HepG2 (cell line): ENCODE results near the gene SORL1-AS1.

Experiments
- ASH2L ChIP-seq: fragments of 300-600, 200-600 bp; sonication (generic); IDR thresholded peaks from 2 replicates; pipeline ENCODE4 v1.7.0; 2017; ENCODE audit warnings: low read depth, mild to moderate bottlenecking, moderate library complexity, mixed read lengths, low read length; ENCODE audit not compliant: insufficient read length
- JUND ChIP-seq: sonication (generic); formaldehyde crosslinking; IDR thresholded peaks from 2 replicates; pipeline ENCODE4 v1.8.0; 2022; ENCODE audit warnings: mild to moderate bottlenecking, missing genetic modification reagents
- MZF1 ChIP-seq: sonication (generic); formaldehyde crosslinking; IDR thresholded peaks from 2 replicates; pipeline ENCODE4 v1.8.1; 2023; ENCODE audit warnings: mild to moderate bottlenecking, missing genetic modification reagents, borderline replicate concordance
- NFATC3 ChIP-seq: sonication (generic); formaldehyde crosslinking; IDR thresholded peaks from 2 replicates; pipeline ENCODE4 v1.5.1; 2020; ENCODE audit warnings: mild to moderate bottlenecking, missing genetic modification reagents
- NFIC ChIP-seq: IDR thresholded peaks from 2 replicates; pipeline ENCODE4 v1.6.1; 2012; ENCODE audit warnings: mild to moderate bottlenecking, low read length, inconsistent platforms
- NR2C2 ChIP-seq: sonication (generic); formaldehyde crosslinking; IDR thresholded peaks from 2 replicates; pipeline ENCODE4 v1.4.0; 2020; ENCODE audit warnings: missing genetic modification reagents, mild to moderate bottlenecking, moderate library complexity, borderline replicate concordance
- POLR2AphosphoS5 ChIP-seq: IDR thresholded peaks from 2 replicates; pipeline ENCODE4 v1.6.1; 2012; ENCODE audit warnings: low read depth, low read length
- RBM39 ChIP-seq: fragments of 200-400 bp; formaldehyde crosslinking; IDR thresholded peaks from one replicate; pipeline ENCODE4 v1.6.1; 2018; ENCODE audit warnings: antibody characterized with exemption, mild to moderate bottlenecking, low read depth, low read length; ENCODE audit not compliant: poor library complexity, severe bottlenecking
- SMAD1 ChIP-seq: sonication (generic); formaldehyde crosslinking; IDR thresholded peaks from 2 replicates; pipeline ENCODE4 v1.4.0; 2020; ENCODE audit warnings: missing genetic modification reagents, low read depth, mild to moderate bottlenecking, borderline replicate concordance
- TGIF2 ChIP-seq: IDR thresholded peaks from 2 replicates; pipeline ENCODE4 v1.6.1; 2016; ENCODE audit warnings: control low read depth, missing compliant biosample characterization
- TF ChIP-seq, protein P1 (sequence below): sonication (generic); formaldehyde crosslinking; IDR thresholded peaks from 2 replicates; pipeline ENCODE4 v1.5.1; 2020; ENCODE audit warnings: mild to moderate bottlenecking, missing genetic modification reagents, borderline replicate concordance
- TF ChIP-seq, protein P2 (sequence below): sonication (generic); formaldehyde crosslinking; IDR thresholded peaks from 2 replicates; pipeline ENCODE4 v1.5.0; 2020; ENCODE audit warnings: mild to moderate bottlenecking, missing genetic modification reagents, moderate library complexity

DNA sequence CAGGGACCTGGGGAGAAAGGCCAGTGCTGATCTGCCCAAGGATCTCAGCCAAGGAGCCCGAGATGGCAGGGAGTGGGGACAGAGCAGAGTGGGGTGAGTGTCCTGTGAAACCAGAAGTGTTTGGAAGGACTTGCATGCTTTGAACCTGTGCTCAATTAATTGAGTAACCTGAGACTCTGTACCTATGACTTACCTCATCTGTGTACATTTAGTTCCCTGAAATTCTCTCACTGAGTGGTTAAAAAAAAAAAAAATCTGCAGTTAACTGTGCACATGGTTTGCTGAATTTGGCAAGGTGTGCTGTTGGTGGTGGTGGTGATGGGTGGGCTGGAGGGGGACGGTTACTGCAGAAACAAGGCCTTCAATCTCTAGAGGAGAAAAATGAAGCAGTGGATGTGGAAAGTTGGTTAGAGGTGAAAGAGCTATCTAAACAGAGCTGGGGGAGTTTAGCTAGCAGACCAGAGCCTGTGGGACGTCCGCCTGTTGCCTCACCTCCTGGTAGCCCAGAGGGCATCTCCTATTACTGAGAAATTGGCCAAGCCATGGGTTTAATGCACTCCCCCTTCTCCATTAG is 8.3 kb upstream of the SORL1-AS1 start:
- TF ChIP-seq NFIC, result no peak
- TF ChIP-seq, protein P1, sequence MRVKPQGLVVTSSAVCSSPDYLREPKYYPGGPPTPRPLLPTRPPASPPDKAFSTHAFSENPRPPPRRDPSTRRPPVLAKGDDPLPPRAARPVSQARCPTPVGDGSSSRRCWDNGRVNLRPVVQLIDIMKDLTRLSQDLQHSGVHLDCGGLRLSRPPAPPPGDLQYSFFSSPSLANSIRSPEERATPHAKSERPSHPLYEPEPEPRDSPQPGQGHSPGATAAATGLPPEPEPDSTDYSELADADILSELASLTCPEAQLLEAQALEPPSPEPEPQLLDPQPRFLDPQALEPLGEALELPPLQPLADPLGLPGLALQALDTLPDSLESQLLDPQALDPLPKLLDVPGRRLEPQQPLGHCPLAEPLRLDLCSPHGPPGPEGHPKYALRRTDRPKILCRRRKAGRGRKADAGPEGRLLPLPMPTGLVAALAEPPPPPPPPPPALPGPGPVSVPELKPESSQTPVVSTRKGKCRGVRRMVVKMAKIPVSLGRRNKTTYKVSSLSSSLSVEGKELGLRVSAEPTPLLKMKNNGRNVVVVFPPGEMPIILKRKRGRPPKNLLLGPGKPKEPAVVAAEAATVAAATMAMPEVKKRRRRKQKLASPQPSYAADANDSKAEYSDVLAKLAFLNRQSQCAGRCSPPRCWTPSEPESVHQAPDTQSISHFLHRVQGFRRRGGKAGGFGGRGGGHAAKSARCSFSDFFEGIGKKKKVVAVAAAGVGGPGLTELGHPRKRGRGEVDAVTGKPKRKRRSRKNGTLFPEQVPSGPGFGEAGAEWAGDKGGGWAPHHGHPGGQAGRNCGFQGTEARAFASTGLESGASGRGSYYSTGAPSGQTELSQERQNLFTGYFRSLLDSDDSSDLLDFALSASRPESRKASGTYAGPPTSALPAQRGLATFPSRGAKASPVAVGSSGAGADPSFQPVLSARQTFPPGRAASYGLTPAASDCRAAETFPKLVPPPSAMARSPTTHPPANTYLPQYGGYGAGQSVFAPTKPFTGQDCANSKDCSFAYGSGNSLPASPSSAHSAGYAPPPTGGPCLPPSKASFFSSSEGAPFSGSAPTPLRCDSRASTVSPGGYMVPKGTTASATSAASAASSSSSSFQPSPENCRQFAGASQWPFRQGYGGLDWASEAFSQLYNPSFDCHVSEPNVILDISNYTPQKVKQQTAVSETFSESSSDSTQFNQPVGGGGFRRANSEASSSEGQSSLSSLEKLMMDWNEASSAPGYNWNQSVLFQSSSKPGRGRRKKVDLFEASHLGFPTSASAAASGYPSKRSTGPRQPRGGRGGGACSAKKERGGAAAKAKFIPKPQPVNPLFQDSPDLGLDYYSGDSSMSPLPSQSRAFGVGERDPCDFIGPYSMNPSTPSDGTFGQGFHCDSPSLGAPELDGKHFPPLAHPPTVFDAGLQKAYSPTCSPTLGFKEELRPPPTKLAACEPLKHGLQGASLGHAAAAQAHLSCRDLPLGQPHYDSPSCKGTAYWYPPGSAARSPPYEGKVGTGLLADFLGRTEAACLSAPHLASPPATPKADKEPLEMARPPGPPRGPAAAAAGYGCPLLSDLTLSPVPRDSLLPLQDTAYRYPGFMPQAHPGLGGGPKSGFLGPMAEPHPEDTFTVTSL (CRISPR knock-in tag), result no peak
- TF ChIP-seq POLR2AphosphoS5, result no peak
- TF ChIP-seq NFATC3 (CRISPR knock-in tag), result no peak
- no peak for TF ChIP-seq NR2C2 (CRISPR knock-in tag)
- no peak for TF ChIP-seq MZF1 (CRISPR knock-in tag)
- no peak for TF ChIP-seq TGIF2 (CRISPR knock-in tag)
- no peak for TF ChIP-seq ASH2L
- no peak for TF ChIP-seq JUND (CRISPR knock-in tag)
- TF ChIP-seq SMAD1 (CRISPR knock-in tag), result no peak
- TF ChIP-seq, protein P2, sequence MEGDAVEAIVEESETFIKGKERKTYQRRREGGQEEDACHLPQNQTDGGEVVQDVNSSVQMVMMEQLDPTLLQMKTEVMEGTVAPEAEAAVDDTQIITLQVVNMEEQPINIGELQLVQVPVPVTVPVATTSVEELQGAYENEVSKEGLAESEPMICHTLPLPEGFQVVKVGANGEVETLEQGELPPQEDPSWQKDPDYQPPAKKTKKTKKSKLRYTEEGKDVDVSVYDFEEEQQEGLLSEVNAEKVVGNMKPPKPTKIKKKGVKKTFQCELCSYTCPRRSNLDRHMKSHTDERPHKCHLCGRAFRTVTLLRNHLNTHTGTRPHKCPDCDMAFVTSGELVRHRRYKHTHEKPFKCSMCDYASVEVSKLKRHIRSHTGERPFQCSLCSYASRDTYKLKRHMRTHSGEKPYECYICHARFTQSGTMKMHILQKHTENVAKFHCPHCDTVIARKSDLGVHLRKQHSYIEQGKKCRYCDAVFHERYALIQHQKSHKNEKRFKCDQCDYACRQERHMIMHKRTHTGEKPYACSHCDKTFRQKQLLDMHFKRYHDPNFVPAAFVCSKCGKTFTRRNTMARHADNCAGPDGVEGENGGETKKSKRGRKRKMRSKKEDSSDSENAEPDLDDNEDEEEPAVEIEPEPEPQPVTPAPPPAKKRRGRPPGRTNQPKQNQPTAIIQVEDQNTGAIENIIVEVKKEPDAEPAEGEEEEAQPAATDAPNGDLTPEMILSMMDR (CRISPR knock-in tag), result no peak
- no peak for TF ChIP-seq RBM39
